Measurements from ENCODE around the gene TOMM70.

DNA sequence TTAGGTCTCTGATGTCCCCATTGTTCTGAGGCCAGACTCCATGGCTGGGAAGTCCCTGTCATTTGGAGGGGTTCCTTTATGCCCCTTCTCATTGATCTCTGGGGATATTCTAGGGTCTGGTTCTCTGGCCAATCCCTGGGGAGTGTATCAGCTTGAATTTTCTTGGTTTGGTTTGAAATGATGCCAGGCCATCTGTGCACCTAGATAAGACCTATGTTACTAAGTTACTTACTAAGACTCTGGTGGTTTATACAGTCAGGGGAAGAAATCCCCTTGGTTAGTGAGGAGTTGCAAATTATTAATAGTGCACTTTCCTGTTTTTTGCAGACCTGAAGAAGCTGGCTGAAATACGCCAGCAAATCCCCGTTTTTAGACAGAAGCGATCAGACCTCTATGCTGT is 46.0 kb downstream of the TOMM70 start:
- TF ChIP-seq, protein P1, sequence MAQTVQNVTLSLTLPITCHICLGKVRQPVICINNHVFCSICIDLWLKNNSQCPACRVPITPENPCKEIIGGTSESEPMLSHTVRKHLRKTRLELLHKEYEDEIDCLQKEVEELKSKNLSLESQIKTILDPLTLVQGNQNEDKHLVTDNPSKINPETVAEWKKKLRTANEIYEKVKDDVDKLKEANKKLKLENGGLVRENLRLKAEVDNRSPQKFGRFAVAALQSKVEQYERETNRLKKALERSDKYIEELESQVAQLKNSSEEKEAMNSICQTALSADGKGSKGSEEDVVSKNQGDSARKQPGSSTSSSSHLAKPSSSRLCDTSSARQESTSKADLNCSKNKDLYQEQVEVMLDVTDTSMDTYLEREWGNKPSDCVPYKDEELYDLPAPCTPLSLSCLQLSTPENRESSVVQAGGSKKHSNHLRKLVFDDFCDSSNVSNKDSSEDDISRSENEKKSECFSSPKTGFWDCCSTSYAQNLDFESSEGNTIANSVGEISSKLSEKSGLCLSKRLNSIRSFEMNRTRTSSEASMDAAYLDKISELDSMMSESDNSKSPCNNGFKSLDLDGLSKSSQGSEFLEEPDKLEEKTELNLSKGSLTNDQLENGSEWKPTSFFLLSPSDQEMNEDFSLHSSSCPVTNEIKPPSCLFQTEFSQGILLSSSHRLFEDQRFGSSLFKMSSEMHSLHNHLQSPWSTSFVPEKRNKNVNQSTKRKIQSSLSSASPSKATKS (CRISPR knock-in tag; IDR thresholded peaks at IDR 0.05): no peak
- TF ChIP-seq, protein P2, sequence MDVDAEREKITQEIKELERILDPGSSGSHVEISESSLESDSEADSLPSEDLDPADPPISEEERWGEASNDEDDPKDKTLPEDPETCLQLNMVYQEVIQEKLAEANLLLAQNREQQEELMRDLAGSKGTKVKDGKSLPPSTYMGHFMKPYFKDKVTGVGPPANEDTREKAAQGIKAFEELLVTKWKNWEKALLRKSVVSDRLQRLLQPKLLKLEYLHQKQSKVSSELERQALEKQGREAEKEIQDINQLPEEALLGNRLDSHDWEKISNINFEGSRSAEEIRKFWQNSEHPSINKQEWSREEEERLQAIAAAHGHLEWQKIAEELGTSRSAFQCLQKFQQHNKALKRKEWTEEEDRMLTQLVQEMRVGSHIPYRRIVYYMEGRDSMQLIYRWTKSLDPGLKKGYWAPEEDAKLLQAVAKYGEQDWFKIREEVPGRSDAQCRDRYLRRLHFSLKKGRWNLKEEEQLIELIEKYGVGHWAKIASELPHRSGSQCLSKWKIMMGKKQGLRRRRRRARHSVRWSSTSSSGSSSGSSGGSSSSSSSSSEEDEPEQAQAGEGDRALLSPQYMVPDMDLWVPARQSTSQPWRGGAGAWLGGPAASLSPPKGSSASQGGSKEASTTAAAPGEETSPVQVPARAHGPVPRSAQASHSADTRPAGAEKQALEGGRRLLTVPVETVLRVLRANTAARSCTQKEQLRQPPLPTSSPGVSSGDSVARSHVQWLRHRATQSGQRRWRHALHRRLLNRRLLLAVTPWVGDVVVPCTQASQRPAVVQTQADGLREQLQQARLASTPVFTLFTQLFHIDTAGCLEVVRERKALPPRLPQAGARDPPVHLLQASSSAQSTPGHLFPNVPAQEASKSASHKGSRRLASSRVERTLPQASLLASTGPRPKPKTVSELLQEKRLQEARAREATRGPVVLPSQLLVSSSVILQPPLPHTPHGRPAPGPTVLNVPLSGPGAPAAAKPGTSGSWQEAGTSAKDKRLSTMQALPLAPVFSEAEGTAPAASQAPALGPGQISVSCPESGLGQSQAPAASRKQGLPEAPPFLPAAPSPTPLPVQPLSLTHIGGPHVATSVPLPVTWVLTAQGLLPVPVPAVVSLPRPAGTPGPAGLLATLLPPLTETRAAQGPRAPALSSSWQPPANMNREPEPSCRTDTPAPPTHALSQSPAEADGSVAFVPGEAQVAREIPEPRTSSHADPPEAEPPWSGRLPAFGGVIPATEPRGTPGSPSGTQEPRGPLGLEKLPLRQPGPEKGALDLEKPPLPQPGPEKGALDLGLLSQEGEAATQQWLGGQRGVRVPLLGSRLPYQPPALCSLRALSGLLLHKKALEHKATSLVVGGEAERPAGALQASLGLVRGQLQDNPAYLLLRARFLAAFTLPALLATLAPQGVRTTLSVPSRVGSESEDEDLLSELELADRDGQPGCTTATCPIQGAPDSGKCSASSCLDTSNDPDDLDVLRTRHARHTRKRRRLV (CRISPR knock-in tag; IDR thresholded peaks at IDR 0.05): no peak
- TF ChIP-seq KLF6 (CRISPR knock-in tag; IDR thresholded peaks at IDR 0.05) (no peak), ZNF282 (IDR thresholded peaks at IDR 0.05; ENCODE audit: partially characterized antibody) (no peak), HDAC2 (CRISPR knock-in tag; IDR thresholded peaks at IDR 0.05) (no peak), EZH2 (conservative IDR thresholded peaks at IDR 0.05; ENCODE audit: low read depth, low read length) (no peak), TBL1XR1 (IDR thresholded peaks at IDR 0.05; ENCODE audit: borderline replicate concordance, low read length, partially characterized antibody) (no peak)
- TF ChIP-seq, protein P3, sequence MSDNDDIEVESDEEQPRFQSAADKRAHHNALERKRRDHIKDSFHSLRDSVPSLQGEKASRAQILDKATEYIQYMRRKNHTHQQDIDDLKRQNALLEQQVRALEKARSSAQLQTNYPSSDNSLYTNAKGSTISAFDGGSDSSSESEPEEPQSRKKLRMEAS (IDR thresholded peaks at IDR 0.05): no peak
- TF ChIP-seq, protein P4, sequence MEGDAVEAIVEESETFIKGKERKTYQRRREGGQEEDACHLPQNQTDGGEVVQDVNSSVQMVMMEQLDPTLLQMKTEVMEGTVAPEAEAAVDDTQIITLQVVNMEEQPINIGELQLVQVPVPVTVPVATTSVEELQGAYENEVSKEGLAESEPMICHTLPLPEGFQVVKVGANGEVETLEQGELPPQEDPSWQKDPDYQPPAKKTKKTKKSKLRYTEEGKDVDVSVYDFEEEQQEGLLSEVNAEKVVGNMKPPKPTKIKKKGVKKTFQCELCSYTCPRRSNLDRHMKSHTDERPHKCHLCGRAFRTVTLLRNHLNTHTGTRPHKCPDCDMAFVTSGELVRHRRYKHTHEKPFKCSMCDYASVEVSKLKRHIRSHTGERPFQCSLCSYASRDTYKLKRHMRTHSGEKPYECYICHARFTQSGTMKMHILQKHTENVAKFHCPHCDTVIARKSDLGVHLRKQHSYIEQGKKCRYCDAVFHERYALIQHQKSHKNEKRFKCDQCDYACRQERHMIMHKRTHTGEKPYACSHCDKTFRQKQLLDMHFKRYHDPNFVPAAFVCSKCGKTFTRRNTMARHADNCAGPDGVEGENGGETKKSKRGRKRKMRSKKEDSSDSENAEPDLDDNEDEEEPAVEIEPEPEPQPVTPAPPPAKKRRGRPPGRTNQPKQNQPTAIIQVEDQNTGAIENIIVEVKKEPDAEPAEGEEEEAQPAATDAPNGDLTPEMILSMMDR (CRISPR knock-in tag; IDR thresholded peaks at IDR 0.05): no peak
